ENCODE results near the gene CCNB1IP1. TPM values are rescaled to one million over a fixed set of nuclear protein-coding genes. Genes with fewer than 3 reads are reported as not detected.
"Not testable (repeated sequence)": the region's sequence is repeated elsewhere in the genome, so short reads cannot be mapped to it uniquely, and the experiment has no call there.

Gene CCNB1IP1
- total RNA-seq, 4 donors from 2014 or later, result 33.4 to 64.8 (median 39.5) TPM

DNA sequence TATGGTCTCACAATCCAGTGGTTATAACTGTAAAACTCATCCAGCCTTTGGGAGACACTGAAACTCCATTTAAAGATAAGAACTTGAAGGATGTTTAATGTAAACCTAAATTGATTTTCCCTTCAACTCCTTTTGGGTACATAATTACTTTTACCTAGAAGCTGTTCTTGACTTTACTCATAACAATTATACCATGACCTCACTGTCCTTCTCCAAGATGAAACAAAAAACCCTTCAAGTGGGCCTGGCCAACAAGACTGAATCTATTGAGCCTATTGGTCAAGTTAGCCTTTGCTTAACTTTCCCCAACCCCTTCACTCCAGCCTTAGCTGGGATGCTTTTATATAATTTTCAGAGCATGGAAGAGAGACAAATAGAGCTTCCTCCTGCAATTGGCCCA is 32.8 kb upstream of the CCNB1IP1 start:
- Histone ChIP-seq H3K27me3 (no peaks in the 10 kb centered on the region), H3K36me3 (peaks cover 0 to 92% of the 10 kb centered on the region in 2 donors), H3K4me1 (no peaks in the 10 kb centered on the region), H3K4me3 (no peak overlapping the region), H3K27ac (no peak overlapping the region), H3K9me3 (no peaks in the 10 kb centered on the region)
- no peak for ATAC-seq
- TF ChIP-seq EP300 (IDR thresholded peaks at IDR 0.05), result no peak
- no peak for TF ChIP-seq POLR2A (IDR thresholded peaks at IDR 0.05)
- no peak for TF ChIP-seq POLR2AphosphoS5 (IDR thresholded peaks at IDR 0.05)
- TF ChIP-seq, protein P1, sequence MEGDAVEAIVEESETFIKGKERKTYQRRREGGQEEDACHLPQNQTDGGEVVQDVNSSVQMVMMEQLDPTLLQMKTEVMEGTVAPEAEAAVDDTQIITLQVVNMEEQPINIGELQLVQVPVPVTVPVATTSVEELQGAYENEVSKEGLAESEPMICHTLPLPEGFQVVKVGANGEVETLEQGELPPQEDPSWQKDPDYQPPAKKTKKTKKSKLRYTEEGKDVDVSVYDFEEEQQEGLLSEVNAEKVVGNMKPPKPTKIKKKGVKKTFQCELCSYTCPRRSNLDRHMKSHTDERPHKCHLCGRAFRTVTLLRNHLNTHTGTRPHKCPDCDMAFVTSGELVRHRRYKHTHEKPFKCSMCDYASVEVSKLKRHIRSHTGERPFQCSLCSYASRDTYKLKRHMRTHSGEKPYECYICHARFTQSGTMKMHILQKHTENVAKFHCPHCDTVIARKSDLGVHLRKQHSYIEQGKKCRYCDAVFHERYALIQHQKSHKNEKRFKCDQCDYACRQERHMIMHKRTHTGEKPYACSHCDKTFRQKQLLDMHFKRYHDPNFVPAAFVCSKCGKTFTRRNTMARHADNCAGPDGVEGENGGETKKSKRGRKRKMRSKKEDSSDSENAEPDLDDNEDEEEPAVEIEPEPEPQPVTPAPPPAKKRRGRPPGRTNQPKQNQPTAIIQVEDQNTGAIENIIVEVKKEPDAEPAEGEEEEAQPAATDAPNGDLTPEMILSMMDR (IDR thresholded peaks at IDR 0.05), result no peak

DNA sequence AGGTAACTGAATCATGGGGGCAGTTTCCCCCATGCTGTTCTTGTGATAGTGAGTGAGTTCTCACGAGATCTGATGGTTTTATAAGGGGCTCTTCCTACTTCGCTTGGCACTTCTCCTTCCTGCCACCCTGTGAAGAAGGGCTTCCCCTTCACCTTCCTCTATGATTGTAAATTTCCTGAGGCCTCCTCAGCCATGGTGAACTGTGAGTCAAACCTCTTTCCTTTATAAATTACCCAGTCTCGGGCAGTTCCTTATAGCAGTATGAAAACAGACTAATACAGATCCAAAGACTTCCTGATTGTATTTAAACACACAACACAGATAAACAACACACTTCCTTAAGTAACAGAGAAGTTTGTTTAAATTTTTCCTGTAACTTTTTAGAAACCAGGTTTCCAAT is 25.4 kb upstream of the CCNB1IP1 start:
- H3K36me3 ChIP-seq, result peaks cover 0 to 72% of the 10 kb centered on the region in 2 donors
- H3K27ac ChIP-seq, H3K9me3 ChIP-seq, H3K27me3 ChIP-seq, H3K4me1 ChIP-seq, ATAC-seq, H3K4me3 ChIP-seq: not testable (repeated sequence)
- 83 to 84% methylated on average over 2 of the region's 3 CpGs for WGBS, 2 donors (ENCODE audit: low coverage in 1 of 2)

DNA sequence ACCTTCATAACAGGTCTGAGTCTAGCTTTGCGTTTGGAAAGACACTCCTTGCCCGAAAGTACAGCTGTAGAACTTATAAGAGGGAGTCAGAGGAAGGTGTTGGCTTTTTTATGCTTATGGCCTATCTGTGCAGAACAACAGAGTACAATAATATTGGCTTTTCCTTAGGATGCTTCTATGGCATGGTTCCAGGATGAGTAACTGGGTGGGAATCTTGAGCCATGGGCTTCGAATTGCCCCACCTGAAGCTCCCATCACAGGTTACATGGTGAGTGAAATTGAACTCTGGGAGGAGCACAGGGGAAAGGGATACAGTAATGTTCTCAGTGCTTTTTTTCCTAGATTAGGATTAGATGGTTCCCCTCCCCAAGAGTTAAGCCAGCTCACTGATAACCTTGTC is 23.3 kb upstream of the CCNB1IP1 start:
- WGBS, 2 donors (ENCODE audit: low coverage in 1 of 2), result 81 to 100% methylated on average over 1 to 3 of the region's 3 CpGs
- Histone ChIP-seq H3K27me3 (no peaks in the 10 kb centered on the region), H3K4me1 (no peaks in the 10 kb centered on the region), H3K27ac (no peak overlapping the region), H3K4me3 (no peak overlapping the region), H3K9me3 (no peaks in the 10 kb centered on the region), H3K36me3 (peaks cover 0 to 75% of the 10 kb centered on the region in 2 donors)
- no peak for TF ChIP-seq EP300 (IDR thresholded peaks at IDR 0.05)
- TF ChIP-seq POLR2AphosphoS5 (IDR thresholded peaks at IDR 0.05), result no peak
- no peak for TF ChIP-seq POLR2A (IDR thresholded peaks at IDR 0.05)
- TF ChIP-seq, protein P1 (IDR thresholded peaks at IDR 0.05), result no peak
- ATAC-seq, result no peak

DNA sequence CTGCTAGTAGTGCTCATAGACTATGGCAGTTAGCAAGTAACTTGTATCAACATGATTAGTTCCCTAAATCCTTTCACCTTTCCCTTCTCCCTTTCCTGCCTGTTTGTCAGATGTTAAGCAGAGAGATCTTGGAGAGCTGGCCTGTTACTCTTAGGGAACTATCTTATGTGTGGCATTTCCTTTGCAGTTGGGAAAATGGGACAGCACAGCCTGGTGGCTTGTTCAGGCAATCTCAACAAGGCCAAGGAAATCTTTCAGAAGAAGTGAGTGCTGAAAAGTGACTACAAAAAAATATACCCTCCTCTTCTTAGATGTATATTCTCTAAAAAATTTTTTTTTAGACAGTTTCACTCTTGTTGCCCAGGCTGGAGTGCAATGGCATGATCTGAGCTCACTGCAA is 17.8 kb upstream of the CCNB1IP1 start:
- no peak for TF ChIP-seq POLR2AphosphoS5 (IDR thresholded peaks at IDR 0.05)
- TF ChIP-seq, protein P1 (IDR thresholded peaks at IDR 0.05), result peak in 1 of 4 experiments; percentile 24
- H3K4me3 ChIP-seq, result no peak overlapping the region
- no peak for ATAC-seq
- no peak overlapping the region for H3K27ac ChIP-seq
- H3K4me1 ChIP-seq, result no peaks in the 10 kb centered on the region
- no peaks in the 10 kb centered on the region for H3K27me3 ChIP-seq
- H3K9me3 ChIP-seq, result no peaks in the 10 kb centered on the region
- peaks cover 0 to 97% of the 10 kb centered on the region in 2 donors for H3K36me3 ChIP-seq

DNA sequence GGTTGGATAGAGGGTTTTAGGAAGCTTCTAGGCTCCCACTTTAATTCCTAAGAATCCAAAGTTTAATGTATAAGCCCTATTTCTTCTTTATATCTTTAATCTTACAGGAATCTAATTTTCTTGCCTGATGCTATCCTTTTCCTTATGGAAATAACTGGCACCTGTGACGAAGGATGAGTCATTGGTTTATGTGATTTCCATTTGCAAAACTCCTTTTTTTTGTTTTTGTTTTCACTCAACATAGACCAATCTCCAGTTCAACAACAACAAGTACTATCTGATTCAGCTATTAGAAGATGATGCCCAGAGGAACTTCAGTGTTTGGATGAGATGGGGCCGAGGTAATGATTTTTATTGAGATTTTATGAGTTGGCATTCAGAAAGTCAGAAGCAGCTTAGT is 17.2 kb upstream of the CCNB1IP1 start:
- ATAC-seq, result no peak
- TF ChIP-seq, protein P1 (IDR thresholded peaks at IDR 0.05), result no peak
- no peak for TF ChIP-seq POLR2AphosphoS5 (IDR thresholded peaks at IDR 0.05)
- H3K4me3 ChIP-seq, result no peak overlapping the region

DNA sequence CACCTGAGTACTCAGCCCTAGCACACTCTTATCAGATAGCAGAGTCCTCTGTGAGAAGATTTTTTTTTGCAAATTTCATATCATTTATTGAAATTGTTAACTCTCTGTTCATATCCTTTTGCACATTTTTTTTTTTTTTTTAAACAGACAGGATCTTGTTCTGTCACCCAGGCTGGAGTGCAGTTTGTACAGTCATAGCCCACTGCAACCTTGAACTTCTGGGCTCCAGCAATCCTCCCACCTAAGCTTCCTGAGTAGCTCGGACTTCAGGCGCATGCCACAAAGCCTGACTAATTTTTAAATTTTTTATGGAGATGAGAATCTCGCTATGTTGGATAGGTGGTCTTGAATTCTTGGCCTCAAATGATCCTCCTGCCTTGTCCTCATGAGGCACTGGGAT is 14.7 kb upstream of the CCNB1IP1 start:
- Histone ChIP-seq H3K36me3 (peaks cover 0 to 77% of the 10 kb centered on the region in 2 donors), H3K4me3 (no peak overlapping the region), H3K27me3 (no peaks in the 10 kb centered on the region), H3K4me1 (peaks cover 0 to 11% (median 5%) of the 10 kb centered on the region in 3 donors), H3K27ac (no peak overlapping the region), H3K9me3 (no peaks in the 10 kb centered on the region)
- no peak for TF ChIP-seq POLR2A (IDR thresholded peaks at IDR 0.05)
- TF ChIP-seq, protein P1 (IDR thresholded peaks at IDR 0.05), result no peak
- no peak for TF ChIP-seq POLR2AphosphoS5 (IDR thresholded peaks at IDR 0.05)
- no peak for TF ChIP-seq EP300 (IDR thresholded peaks at IDR 0.05)
- ATAC-seq, result no peak
- WGBS, 2 donors (ENCODE audit: low coverage in 1 of 2), result 96% methylated on average over 3 of the region's 3 CpGs; no CpG with 5 or more reads in 1 of the 2 donors

More for the DNA sequence above, 17.2 kb upstream of the CCNB1IP1 start:
- H3K9me3 ChIP-seq, result no peaks in the 10 kb centered on the region
- no peaks in the 10 kb centered on the region for H3K4me1 ChIP-seq
- WGBS, 2 donors (ENCODE audit: low coverage in 1 of 2), result 71 to 100% methylated on average over 2 of the region's 2 CpGs
- peaks cover 0 to 97% of the 10 kb centered on the region in 2 donors for H3K36me3 ChIP-seq
- no peaks in the 10 kb centered on the region for H3K27me3 ChIP-seq
- no peak overlapping the region for H3K27ac ChIP-seq

Measured in gastroesophageal sphincter (tissue), 4 donors.